Ascending aorta (tissue), 2 donors: ENCODE measurements around the gene FRY. TPM values are rescaled to one million over a fixed set of nuclear protein-coding genes. Genes with fewer than 3 reads are reported as not detected.

Source experiments
- DNase-seq, 2 donors: peaks; one replicate each; pipeline ENCODE4 v3.0.0-alpha.2; 2019; ENCODE audit warnings: low spot score in 2 of 2
- H3K27ac ChIP-seq, 2 donors: fragments of 200-600 bp; sonication (generic); one replicate each; pipeline ENCODE4 v1.5.1; 2016 to 2017; ENCODE audit warnings: mild to moderate bottlenecking in 1 of 2
- H3K27me3 ChIP-seq: fragments of 200-600 bp; sonication (generic); one replicate; pipeline ENCODE4 v1.5.1; 2017
- H3K36me3 ChIP-seq, 2 donors: fragments of 200-600 bp; sonication (generic); one replicate each; pipeline ENCODE4 v1.5.1; 2016
- H3K4me1 ChIP-seq, 2 donors: fragments of 200-600 bp; sonication (generic); one replicate each; pipeline ENCODE4 v1.5.1; 2016 to 2017; ENCODE audit warnings: mild to moderate bottlenecking in 1 of 2
- H3K4me3 ChIP-seq, 2 donors: fragments of 200-600 bp; sonication (generic); one replicate each; pipeline ENCODE4 v1.5.1; 2016 to 2017; ENCODE audit warnings: mild to moderate bottlenecking in 1 of 2
- H3K9me3 ChIP-seq, 2 donors: fragments of 200-600 bp; sonication (generic); one replicate each; pipeline ENCODE4 v1.5.1; 2016
- CTCF ChIP-seq, 3 experiments: fragments of 200-600 bp in 2 of 3; fragments of 450-650 bp in 1 of 3; sonication (generic) in 2 of 3; IDR thresholded peaks; one replicate each; pipeline ENCODE4 v1.5.1; 2016 to 2019; ENCODE audit warnings: antibody characterized with exemption in 3 of 3, mild to moderate bottlenecking in 1 of 3, moderate library complexity in 1 of 3
- intact Hi-C: fragments of 100-400 bp; cut with DNase I; formaldehyde crosslinking; loops from one replicate; pipeline ENCODE4 v1.15.1; 2023
- total RNA-seq: library from RNA; depleted of rRNA; stranded (reverse); fragments of >200 nt; gene quantifications from one replicate; pipeline ENCODE4 v1.1.0, GENCODE V29; 2016

FRY gene
- total RNA-seq, 1 donor from 2014 or later: 115 TPM

GRCh38 chr13:32045982-32046785 lies 14.6 kb downstream of the FRY start:
- H3K27ac ChIP-seq: no peak overlapping the region
- H3K27me3 ChIP-seq: no peaks in the 10 kb centered on the region
- intact Hi-C loops: no loop called here
- H3K4me3 ChIP-seq: no peak overlapping the region
- H3K4me1 ChIP-seq: peaks cover 0 to 15% of the 10 kb centered on the region in 2 donors
- no peaks in the 10 kb centered on the region for H3K9me3 ChIP-seq
- no peak for TF ChIP-seq CTCF (IDR thresholded peaks at IDR 0.05)
- no peaks in the 10 kb centered on the region for H3K36me3 ChIP-seq
- no peak for DNase-seq

- H3K4me3 ChIP-seq: no peak overlapping the region
- DNase-seq: no peak
- H3K36me3 ChIP-seq: no peaks in the 10 kb centered on the region
- TF ChIP-seq CTCF (IDR thresholded peaks at IDR 0.05): no peak
- peaks cover 0 to 15% of the 10 kb centered on the region in 2 donors for H3K4me1 ChIP-seq
- H3K27ac ChIP-seq: no peak overlapping the region
- no peaks in the 10 kb centered on the region for H3K9me3 ChIP-seq
- intact Hi-C loops: no loop called here
- H3K27me3 ChIP-seq: no peaks in the 10 kb centered on the region
Observed at GRCh38 chr13:32047088-32047487, 15.5 kb downstream of the FRY start.

- intact Hi-C loops: no loop called here
- Histone ChIP-seq H3K4me1 (peaks cover 0 to 15% of the 10 kb centered on the region in 2 donors), H3K9me3 (no peaks in the 10 kb centered on the region), H3K27ac (no peak overlapping the region), H3K36me3 (no peaks in the 10 kb centered on the region), H3K27me3 (no peaks in the 10 kb centered on the region), H3K4me3 (no peak overlapping the region)
- no peak for DNase-seq
- TF ChIP-seq CTCF (IDR thresholded peaks at IDR 0.05): no peak
Observed at GRCh38 chr13:32047793-32048192, 16.2 kb downstream of the FRY start.

GRCh38 chr13:32048816-32049215 lies 17.2 kb downstream of the FRY start:
- no peak for TF ChIP-seq CTCF (IDR thresholded peaks at IDR 0.05)
- no peaks in the 10 kb centered on the region for H3K36me3 ChIP-seq
- no peaks in the 10 kb centered on the region for H3K27me3 ChIP-seq
- no peak for DNase-seq
- H3K27ac ChIP-seq: no peak overlapping the region
- H3K9me3 ChIP-seq: no peaks in the 10 kb centered on the region
- H3K4me1 ChIP-seq: peaks cover 0 to 15% of the 10 kb centered on the region in 2 donors
- intact Hi-C loops: no loop called here
- H3K4me3 ChIP-seq: no peak overlapping the region

GRCh38 chr13:32051156-32051555 lies 19.6 kb downstream of the FRY start:
- Histone ChIP-seq H3K36me3 (no peaks in the 10 kb centered on the region), H3K4me1 (peaks cover 0 to 12% of the 10 kb centered on the region in 2 donors), H3K9me3 (no peaks in the 10 kb centered on the region), H3K4me3 (no peak overlapping the region), H3K27ac (no peak overlapping the region), H3K27me3 (no peaks in the 10 kb centered on the region)
- TF ChIP-seq CTCF (IDR thresholded peaks at IDR 0.05): no peak
- intact Hi-C loops: no loop called here
- no peak for DNase-seq
